Mucosa of rectum (tissue), 2 donors: ENCODE measurements around the gene CREB5.

ENCODE experiments used
- H3K27ac ChIP-seq, 2 donors: one replicate each; pipeline ENCODE4 v1.7.0; 2013; ENCODE audit warnings: inconsistent platforms in 2 of 2, low read depth in 2 of 2, low read length in 2 of 2
- H3K27me3 ChIP-seq, 2 donors: one replicate each; pipeline ENCODE4 v1.7.0; 2013; ENCODE audit warnings: low read length in 2 of 2; ENCODE audit not compliant: control insufficient read depth in 2 of 2, insufficient read depth in 2 of 2
- H3K36me3 ChIP-seq, 2 donors: one replicate each; pipeline ENCODE4 v1.7.0; 2013; ENCODE audit warnings: low read length in 2 of 2; ENCODE audit not compliant: control insufficient read depth in 2 of 2, insufficient read depth in 2 of 2
- H3K4me1 ChIP-seq, 2 donors: one replicate each; pipeline ENCODE4 v1.7.0; 2013; ENCODE audit warnings: low read length in 2 of 2, mild to moderate bottlenecking in 1 of 2; ENCODE audit not compliant: control insufficient read depth in 2 of 2, insufficient read depth in 2 of 2
- H3K4me3 ChIP-seq, 2 donors: one replicate each; pipeline ENCODE4 v1.7.0; 2013; ENCODE audit warnings: low read length in 2 of 2
- H3K9ac ChIP-seq, 2 donors: one replicate each; pipeline ENCODE4 v1.7.0; 2013; ENCODE audit warnings: low read length in 2 of 2, low read depth in 1 of 2, mild to moderate bottlenecking in 1 of 2
- H3K9me3 ChIP-seq, 2 donors: one replicate each; pipeline ENCODE4 v1.7.0; 2013; ENCODE audit warnings: low read length in 2 of 2; ENCODE audit not compliant: control insufficient read depth in 2 of 2
- donor health status: healthy.
- donor health status: Normal muscosa, but diverticular disease.

The CREB5 gene

GRCh38 chr7:28473571-28474281 lies 61.4 kb downstream of the CREB5 start:
- H3K36me3 ChIP-seq = no peaks in the 10 kb centered on the region
- no peak overlapping the region for H3K27ac ChIP-seq
- H3K9ac ChIP-seq = no peak overlapping the region
- H3K4me1 ChIP-seq = no peaks in the 10 kb centered on the region
- H3K9me3 ChIP-seq = no peaks in the 10 kb centered on the region
- peaks cover 0 to 14% of the 10 kb centered on the region in 2 donors for H3K27me3 ChIP-seq
- no peak overlapping the region for H3K4me3 ChIP-seq

GRCh38 chr7:28474282-28474638 lies 61.9 kb downstream of the CREB5 start:
- H3K9me3 ChIP-seq = no peaks in the 10 kb centered on the region
- H3K9ac ChIP-seq = no peak overlapping the region
- no peaks in the 10 kb centered on the region for H3K4me1 ChIP-seq
- H3K36me3 ChIP-seq = no peaks in the 10 kb centered on the region
- H3K27ac ChIP-seq = no peak overlapping the region
- no peak overlapping the region for H3K4me3 ChIP-seq
- H3K27me3 ChIP-seq = peaks cover 0 to 14% of the 10 kb centered on the region in 2 donors

- no peaks in the 10 kb centered on the region for H3K4me1 ChIP-seq
- H3K9me3 ChIP-seq = no peaks in the 10 kb centered on the region
- H3K9ac ChIP-seq = no peak overlapping the region
- H3K36me3 ChIP-seq = no peaks in the 10 kb centered on the region
- H3K27ac ChIP-seq = no peak overlapping the region
- peaks cover 0 to 14% of the 10 kb centered on the region in 2 donors for H3K27me3 ChIP-seq
- H3K4me3 ChIP-seq = no peak overlapping the region
These were observed 62.3 kb downstream of the CREB5 start for GRCh38 chr7:28474640-28475039.

DNA sequence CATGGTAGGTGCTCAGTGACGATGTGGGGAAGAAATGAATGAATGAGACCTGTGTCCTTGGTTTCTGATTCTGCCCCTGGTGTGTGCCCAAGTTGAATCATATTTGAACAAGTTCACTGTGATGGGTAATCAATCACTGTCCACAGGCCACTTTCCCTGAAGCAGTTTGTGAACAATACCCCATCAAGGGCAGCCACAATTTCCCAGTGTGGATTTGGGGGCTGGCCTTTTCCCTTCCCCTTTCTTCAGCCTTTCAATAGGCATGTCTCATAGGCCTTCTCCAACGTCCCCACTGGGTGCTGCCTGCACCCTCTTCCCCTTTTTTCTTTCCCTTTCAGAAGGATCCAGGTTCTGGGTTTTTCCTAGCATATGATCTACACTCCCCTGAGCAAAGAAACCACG lies 64.7 kb downstream of the CREB5 start:
- Histone ChIP-seq H3K27me3 (peaks cover 0 to 14% of the 10 kb centered on the region in 2 donors), H3K36me3 (no peaks in the 10 kb centered on the region), H3K27ac (no peak overlapping the region), H3K4me3 (no peak overlapping the region), H3K9me3 (no peaks in the 10 kb centered on the region), H3K9ac (no peak overlapping the region), H3K4me1 (no peaks in the 10 kb centered on the region)

GRCh38 chr7:28478656-28479055 lies 66.3 kb downstream of the CREB5 start:
- Histone ChIP-seq H3K27ac (no peak overlapping the region), H3K27me3 (peaks cover 0 to 5% of the 10 kb centered on the region in 2 donors), H3K4me3 (no peak overlapping the region), H3K36me3 (no peaks in the 10 kb centered on the region), H3K4me1 (no peaks in the 10 kb centered on the region), H3K9ac (no peak overlapping the region), H3K9me3 (no peaks in the 10 kb centered on the region)

- no peaks in the 10 kb centered on the region for H3K9me3 ChIP-seq
- no peaks in the 10 kb centered on the region for H3K4me1 ChIP-seq
- no peak overlapping the region for H3K9ac ChIP-seq
- H3K4me3 ChIP-seq = no peak overlapping the region
- H3K27me3 ChIP-seq = peaks cover 0 to 4% of the 10 kb centered on the region in 2 donors
- H3K36me3 ChIP-seq = no peaks in the 10 kb centered on the region
- no peak overlapping the region for H3K27ac ChIP-seq
These were observed 67.2 kb downstream of the CREB5 start for GRCh38 chr7:28479507-28479947.

DNA sequence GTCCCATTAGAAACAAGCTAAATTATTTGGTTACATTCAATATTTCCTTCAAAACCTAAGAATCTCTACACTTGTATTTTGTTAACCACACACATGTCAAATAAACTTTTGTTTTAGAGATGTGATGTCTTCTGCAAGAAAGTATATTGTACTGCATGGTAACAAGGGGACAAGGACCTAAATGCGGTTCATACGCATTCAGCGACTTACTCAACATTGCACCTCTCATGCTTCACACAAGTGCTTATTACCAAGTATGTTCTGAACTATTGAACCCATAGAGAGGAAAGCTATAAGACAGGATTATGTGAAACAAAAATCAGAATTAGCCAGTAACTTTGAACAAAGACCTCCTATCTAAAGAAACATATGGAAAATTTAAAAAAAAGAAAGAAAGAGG lies 68.3 kb downstream of the CREB5 start:
- H3K36me3 ChIP-seq = no peaks in the 10 kb centered on the region
- H3K9ac ChIP-seq = no peak overlapping the region
- H3K4me1 ChIP-seq = no peaks in the 10 kb centered on the region
- H3K9me3 ChIP-seq = no peaks in the 10 kb centered on the region
- no peak overlapping the region for H3K27ac ChIP-seq
- H3K27me3 ChIP-seq = peaks cover 0 to 1% of the 10 kb centered on the region in 2 donors
- no peak overlapping the region for H3K4me3 ChIP-seq

DNA sequence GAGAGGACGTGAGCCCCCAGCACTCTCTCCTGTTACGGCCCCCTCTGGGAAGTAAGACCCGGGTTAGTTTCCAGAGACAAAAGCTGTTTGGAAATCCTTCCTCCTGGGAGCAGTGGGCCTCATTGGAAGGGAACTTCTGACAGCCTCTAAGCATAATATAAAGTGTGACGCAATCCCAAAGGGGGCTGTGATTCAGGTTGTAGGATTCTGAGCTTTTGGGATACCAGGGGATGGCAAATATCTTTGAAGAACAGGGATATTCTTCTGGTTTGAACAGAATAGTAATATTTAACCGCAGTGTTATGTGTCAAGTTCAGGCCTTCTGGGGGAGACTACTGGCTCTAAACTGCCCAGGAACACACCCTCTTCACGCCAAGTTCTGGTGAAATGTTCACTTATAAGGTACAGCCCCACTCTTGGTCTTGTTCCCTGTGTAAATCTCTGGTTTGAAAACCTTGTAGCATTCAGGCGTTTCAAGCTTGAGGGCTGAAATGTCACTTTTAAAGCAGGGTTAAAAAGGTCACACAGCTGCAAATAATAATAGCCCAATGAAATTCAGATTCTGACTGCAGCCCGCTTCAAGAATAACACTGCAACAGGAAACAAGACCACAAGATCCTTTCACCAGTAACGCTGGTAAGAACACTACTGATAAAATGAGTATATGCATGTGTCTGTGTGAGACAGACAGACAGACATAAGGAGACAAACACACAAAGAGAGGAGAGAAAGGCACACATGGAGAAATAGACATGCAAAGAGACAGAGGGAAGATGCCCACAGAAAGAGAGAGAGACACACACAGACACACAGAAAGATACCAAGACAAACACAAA lies 69.0 kb downstream of the CREB5 start:
- H3K4me3 ChIP-seq = no peak overlapping the region
- H3K36me3 ChIP-seq = no peaks in the 10 kb centered on the region
- H3K9me3 ChIP-seq = no peaks in the 10 kb centered on the region
- no peaks in the 10 kb centered on the region for H3K4me1 ChIP-seq
- no peaks in the 10 kb centered on the region for H3K27me3 ChIP-seq
- no peak overlapping the region for H3K9ac ChIP-seq
- no peak overlapping the region for H3K27ac ChIP-seq

DNA sequence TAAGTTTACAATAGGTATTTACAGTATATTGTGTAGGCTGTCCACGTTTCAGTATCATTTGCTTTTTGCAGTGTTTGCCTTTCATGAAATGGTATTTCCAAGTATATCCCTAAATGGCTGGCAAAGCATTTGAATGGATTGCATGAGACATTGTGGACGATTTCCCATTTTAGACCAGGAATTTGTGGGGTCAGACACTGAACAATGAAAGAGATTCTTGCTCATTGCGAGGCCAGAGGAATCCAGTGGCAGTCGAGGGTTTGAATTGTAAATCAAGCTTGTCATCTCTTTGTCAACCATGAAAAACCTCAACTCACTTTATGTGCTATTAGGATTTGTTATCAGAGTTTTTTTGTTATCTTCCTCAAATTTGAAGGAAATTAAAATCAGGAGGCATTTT lies 70.8 kb downstream of the CREB5 start:
- no peak overlapping the region for H3K27ac ChIP-seq
- H3K9ac ChIP-seq = no peak overlapping the region
- no peaks in the 10 kb centered on the region for H3K4me1 ChIP-seq
- H3K4me3 ChIP-seq = no peak overlapping the region
- H3K27me3 ChIP-seq = no peaks in the 10 kb centered on the region
- H3K36me3 ChIP-seq = no peaks in the 10 kb centered on the region
- H3K9me3 ChIP-seq = no peaks in the 10 kb centered on the region

- Histone ChIP-seq H3K4me1 (no peaks in the 10 kb centered on the region), H3K4me3 (no peak overlapping the region), H3K9ac (no peak overlapping the region), H3K9me3 (no peaks in the 10 kb centered on the region), H3K36me3 (no peaks in the 10 kb centered on the region), H3K27me3 (no peaks in the 10 kb centered on the region), H3K27ac (no peak overlapping the region)
These were observed 71.7 kb downstream of the CREB5 start for GRCh38 chr7:28483908-28484605.
